OCI-LY3 (cell line): ENCODE results near the gene ARID3A.

Experiments
- H2AFZ ChIP-seq: fragments of 200-600, 300-600 bp; shearing (Covaris generic); 2 replicates; pipeline ENCODE4 v1.6.0; 2014; ENCODE audit warnings: antibody characterized with exemption, low read depth, low read length
- H3K27ac ChIP-seq: fragments of 200-600, 300-600 bp; sonication (generic); 2 replicates; pipeline ENCODE4 v1.5.1; 2014; ENCODE audit warnings: mild to moderate bottlenecking, low read length, moderate library complexity, mixed read lengths
- H3K27me3 ChIP-seq: fragments of 200-600, 300-600 bp; sonication (generic); 2 replicates; pipeline ENCODE4 v1.6.1; 2014; ENCODE audit warnings: low read depth, low read length, mixed read lengths
- H3K36me3 ChIP-seq: fragments of 200-600, 300-600 bp; sonication (generic); replicated peaks from 2 replicates; pipeline ENCODE3; 2014; ENCODE audit warnings: low read depth, low read length, mixed read lengths
- H3K4me1 ChIP-seq: fragments of 300-600, 200-600 bp; sonication (generic); 2 replicates; pipeline ENCODE4 v1.6.1; 2014; ENCODE audit warnings: low read length, mixed read lengths
- H3K4me2 ChIP-seq: fragments of 200-600, 300-600 bp; sonication (generic); 2 replicates; pipeline ENCODE4 v1.6.1; 2014; ENCODE audit warnings: low read length, mixed read lengths
- H3K4me3 ChIP-seq: fragments of 300-600, 200-600 bp; sonication (generic); 2 replicates; pipeline ENCODE4 v1.5.1; 2014; ENCODE audit warnings: antibody characterized with exemption, mild to moderate bottlenecking, low read length, moderate library complexity
- H3K79me2 ChIP-seq: fragments of 300-600, 200-600 bp; shearing (Covaris generic); 2 replicates; pipeline ENCODE4 v1.6.1; 2014; ENCODE audit warnings: mild to moderate bottlenecking, low read length, mixed read lengths
- H3K9ac ChIP-seq: fragments of 300-600, 200-600 bp; shearing (Covaris generic); 2 replicates; pipeline ENCODE4 v1.6.0; 2014; ENCODE audit warnings: mild to moderate bottlenecking, low read length, moderate library complexity
- H3K9me3 ChIP-seq: fragments of 200-600, 300-600 bp; shearing (Covaris generic); 2 replicates; pipeline ENCODE4 v1.6.1; 2014; ENCODE audit warnings: low read length, mixed read lengths; ENCODE audit not compliant: insufficient read depth
- H4K20me1 ChIP-seq: fragments of 200-600, 300-600 bp; sonication (generic); 2 replicates; pipeline ENCODE4 v1.6.1; 2016; ENCODE audit warnings: low read length, mixed read lengths; ENCODE audit not compliant: insufficient read depth
- EZH2phosphoT487 ChIP-seq: fragments of 200-600 bp; shearing (Covaris generic); IDR thresholded peaks from 2 replicates; pipeline ENCODE4 v1.6.1; 2018; ENCODE audit warnings: antibody characterized with exemption, mixed run types, low read depth
- TF ChIP-seq, protein P1 (sequence below): fragments of 200-600, 300-600 bp; sonication (generic); IDR thresholded peaks from 2 replicates; pipeline ENCODE4 v1.5.1; 2014; ENCODE audit warnings: antibody characterized with exemption, low read length, low read depth

ARID3A gene

DNA sequence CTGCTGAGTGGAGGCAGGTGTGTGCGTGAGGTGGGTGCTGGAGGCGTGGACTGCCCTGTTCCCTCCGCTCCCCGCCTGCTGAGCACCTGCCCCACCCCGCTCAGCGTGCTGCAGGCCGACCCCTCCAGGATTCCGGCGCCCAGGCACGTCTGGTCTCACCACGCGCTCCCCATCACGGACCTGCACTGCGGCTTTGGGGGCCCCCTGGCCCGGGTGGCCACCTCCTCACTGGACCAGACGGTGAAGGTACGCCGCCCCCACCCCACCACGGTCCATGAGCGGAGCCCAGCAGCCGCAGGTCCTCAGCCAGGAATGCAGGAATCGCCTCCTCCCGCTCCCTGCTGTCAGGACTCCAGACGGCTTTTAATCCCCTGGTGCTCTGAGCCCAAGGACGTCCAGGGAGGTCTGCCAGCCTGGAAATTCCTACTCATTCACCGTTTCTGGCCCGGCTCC, 64.3 kb downstream of the ARID3A start:
- no peaks in the 10 kb centered on the region for H3K9me3 ChIP-seq
- H3K27me3 ChIP-seq = no peaks in the 10 kb centered on the region
- peaks cover 46% of the 10 kb centered on the region for H3K36me3 ChIP-seq
- H3K4me2 ChIP-seq = no peak overlapping the region
- no peak overlapping the region for H2AFZ ChIP-seq
- no peak overlapping the region for H3K4me3 ChIP-seq
- TF ChIP-seq, protein P1, sequence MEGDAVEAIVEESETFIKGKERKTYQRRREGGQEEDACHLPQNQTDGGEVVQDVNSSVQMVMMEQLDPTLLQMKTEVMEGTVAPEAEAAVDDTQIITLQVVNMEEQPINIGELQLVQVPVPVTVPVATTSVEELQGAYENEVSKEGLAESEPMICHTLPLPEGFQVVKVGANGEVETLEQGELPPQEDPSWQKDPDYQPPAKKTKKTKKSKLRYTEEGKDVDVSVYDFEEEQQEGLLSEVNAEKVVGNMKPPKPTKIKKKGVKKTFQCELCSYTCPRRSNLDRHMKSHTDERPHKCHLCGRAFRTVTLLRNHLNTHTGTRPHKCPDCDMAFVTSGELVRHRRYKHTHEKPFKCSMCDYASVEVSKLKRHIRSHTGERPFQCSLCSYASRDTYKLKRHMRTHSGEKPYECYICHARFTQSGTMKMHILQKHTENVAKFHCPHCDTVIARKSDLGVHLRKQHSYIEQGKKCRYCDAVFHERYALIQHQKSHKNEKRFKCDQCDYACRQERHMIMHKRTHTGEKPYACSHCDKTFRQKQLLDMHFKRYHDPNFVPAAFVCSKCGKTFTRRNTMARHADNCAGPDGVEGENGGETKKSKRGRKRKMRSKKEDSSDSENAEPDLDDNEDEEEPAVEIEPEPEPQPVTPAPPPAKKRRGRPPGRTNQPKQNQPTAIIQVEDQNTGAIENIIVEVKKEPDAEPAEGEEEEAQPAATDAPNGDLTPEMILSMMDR = no peak
- TF ChIP-seq EZH2phosphoT487 = no peak
- H3K27ac ChIP-seq = no peak overlapping the region
- peaks cover 6% of the 10 kb centered on the region for H3K79me2 ChIP-seq
- H3K9ac ChIP-seq = no peak overlapping the region
- peaks cover 5% of the 10 kb centered on the region; the same call in 1 of the 2 replicates for H3K4me1 ChIP-seq
- no peaks in the 10 kb centered on the region for H4K20me1 ChIP-seq

DNA sequence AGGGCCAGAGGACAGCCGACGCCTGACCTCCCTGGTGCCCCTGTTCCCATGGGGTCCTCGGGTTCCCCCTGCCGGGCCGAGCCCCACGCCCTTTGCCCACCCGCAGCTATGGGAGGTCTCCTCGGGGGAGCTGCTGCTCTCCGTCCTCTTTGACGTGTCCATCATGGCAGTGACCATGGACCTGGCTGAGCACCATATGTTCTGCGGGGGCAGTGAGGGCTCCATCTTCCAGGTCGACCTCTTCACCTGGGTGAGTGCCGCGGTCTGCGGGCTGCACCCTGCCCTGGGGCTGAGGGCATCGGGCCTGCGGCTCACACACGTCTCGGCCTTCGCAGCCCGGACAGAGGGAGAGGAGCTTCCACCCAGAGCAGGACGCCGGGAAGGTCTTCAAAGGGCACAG, 64.9 kb downstream of the ARID3A start:
- Histone ChIP-seq H4K20me1 (no peaks in the 10 kb centered on the region), H3K4me2 (no peak overlapping the region), H3K36me3 (peaks cover 46% of the 10 kb centered on the region), H3K27me3 (no peaks in the 10 kb centered on the region), H3K27ac (no peak overlapping the region), H3K79me2 (peaks cover under 1% of the 10 kb centered on the region; the same call in 1 of the 2 replicates), H3K4me3 (no peak overlapping the region), H3K9ac (no peak overlapping the region), H2AFZ (no peak overlapping the region), H3K4me1 (no peaks in the 10 kb centered on the region), H3K9me3 (no peaks in the 10 kb centered on the region)
- no peak for TF ChIP-seq EZH2phosphoT487
- TF ChIP-seq, protein P1 = no peak

DNA sequence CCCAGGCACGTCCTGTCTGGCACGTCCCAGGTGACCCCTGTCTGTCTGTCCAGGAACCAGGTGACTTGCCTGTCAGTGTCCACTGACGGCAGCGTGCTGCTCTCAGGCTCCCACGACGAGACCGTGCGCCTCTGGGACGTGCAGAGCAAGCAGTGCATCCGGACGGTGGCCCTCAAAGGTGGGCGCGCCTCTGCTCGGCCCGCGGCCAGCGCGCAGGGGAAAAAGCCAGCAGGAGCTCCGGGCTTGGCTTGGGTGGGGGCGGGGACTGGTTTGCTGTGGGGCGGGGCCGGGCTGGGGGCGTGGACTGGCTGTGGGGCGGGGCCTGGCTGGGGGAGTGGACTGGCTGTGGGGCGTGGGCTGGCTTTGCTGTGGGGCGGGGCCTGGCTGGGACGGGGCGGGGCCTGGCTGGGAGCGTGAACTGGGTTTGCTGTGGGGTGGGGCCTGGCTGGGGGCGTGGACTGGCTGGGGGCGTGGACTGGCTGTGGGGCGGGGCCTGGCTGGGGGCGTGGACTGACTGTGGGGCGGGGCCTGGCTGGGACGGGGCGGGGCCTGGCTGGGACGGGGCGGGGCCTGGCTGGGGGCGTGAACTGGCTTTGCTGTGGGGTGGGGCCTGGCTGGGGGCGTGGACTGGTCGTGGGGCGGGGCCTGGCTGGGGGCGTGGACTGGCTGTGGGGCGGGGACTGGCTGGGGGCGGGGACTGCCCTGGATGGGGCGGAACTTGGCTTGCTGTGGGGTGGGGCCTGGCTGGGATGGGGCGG, 65.5 kb downstream of the ARID3A start:
- peaks cover 46% of the 10 kb centered on the region for H3K36me3 ChIP-seq
- H3K4me2 ChIP-seq = no peak overlapping the region
- H3K27ac ChIP-seq = no peak overlapping the region

More for the DNA sequence above, 65.5 kb downstream of the ARID3A start:
- TF ChIP-seq EZH2phosphoT487 = no peak
- TF ChIP-seq, protein P1 = no peak
- Histone ChIP-seq H3K4me3 (no peak overlapping the region), H3K79me2 (no peaks in the 10 kb centered on the region; the same call in 1 of the 2 replicates), H3K9me3 (no peaks in the 10 kb centered on the region), H3K4me1 (no peaks in the 10 kb centered on the region), H2AFZ (no peak overlapping the region), H3K9ac (no peak overlapping the region), H3K27me3 (no peaks in the 10 kb centered on the region), H4K20me1 (no peaks in the 10 kb centered on the region)
